Activated gamma-delta T cell treated with Interleukin-2 at 50 U/mL for 16 hours (primary cell): ENCODE data around the gene ZNF724.
"Not testable (repeated sequence)": the region's sequence is repeated elsewhere in the genome, so short reads cannot be mapped to it uniquely, and the experiment has no call there.

Experiments used
- DNase-seq: peaks from one replicate; pipeline ENCODE4 v3.0.0-alpha.2; 2020

Gene ZNF724

GRCh38 chr19:23249911-23250649 is at the start of gene ZNF724:
Gene ZNF724, minus strand, starts transcription at chr19:23250394. Its CDS starts 152 bp downstream, at chr19:23250242.
- peak; percentile 85 for DNase-seq

- DNase-seq = no peak
Observed at GRCh38 chr19:23294141-23294540, 43.9 kb upstream of the ZNF724 start.

GRCh38 chr19:23289966-23290365 is 39.8 kb upstream of the ZNF724 start:
- not testable (repeated sequence) for DNase-seq

GRCh38 chr19:23287620-23288019 is 37.4 kb upstream of the ZNF724 start:
- no peak for DNase-seq

- DNase-seq = no peak
Observed at GRCh38 chr19:23286477-23286876, 36.3 kb upstream of the ZNF724 start.

GRCh38 chr19:23285948-23286347 is 35.8 kb upstream of the ZNF724 start:
- no peak for DNase-seq

- not testable (repeated sequence) for DNase-seq
Observed at GRCh38 chr19:23285326-23285725, 35.1 kb upstream of the ZNF724 start.

GRCh38 chr19:23283925-23284324 is 33.7 kb upstream of the ZNF724 start:
- DNase-seq = peak; percentile 64

- no peak for DNase-seq
Observed at GRCh38 chr19:23281663-23282276, 31.6 kb upstream of the ZNF724 start.

- not testable (repeated sequence) for DNase-seq
Observed at GRCh38 chr19:23278118-23278517, 27.9 kb upstream of the ZNF724 start.

- DNase-seq = peak; percentile 91
Observed at GRCh38 chr19:23273590-23274412, 23.6 kb upstream of the ZNF724 start.

- no peak for DNase-seq
Observed at GRCh38 chr19:23273022-23273589, 22.9 kb upstream of the ZNF724 start.

- DNase-seq = no peak
Observed at GRCh38 chr19:23263870-23264590, 13.8 kb upstream of the ZNF724 start.

GRCh38 chr19:23263396-23263795 is 13.2 kb upstream of the ZNF724 start:
- no peak for DNase-seq

GRCh38 chr19:23262920-23263319 is 12.7 kb upstream of the ZNF724 start:
- DNase-seq = no peak

GRCh38 chr19:23261496-23262020 is 11.4 kb upstream of the ZNF724 start:
- no peak for DNase-seq

- DNase-seq = no peak
Observed at GRCh38 chr19:23260956-23261355, 10.8 kb upstream of the ZNF724 start.

GRCh38 chr19:23259961-23260360 is 9.8 kb upstream of the ZNF724 start:
- DNase-seq = no peak

- no peak for DNase-seq
Observed at GRCh38 chr19:23255700-23256099, 5.5 kb upstream of the ZNF724 start.

- DNase-seq = no peak
Observed at GRCh38 chr19:23254141-23254910, 4.1 kb upstream of the ZNF724 start.

GRCh38 chr19:23253256-23253655 is 3.1 kb upstream of the ZNF724 start:
- DNase-seq = not testable (repeated sequence)

GRCh38 chr19:23241419-23241818 is 8.8 kb downstream of the ZNF724 start:
- no peak for DNase-seq
